ENCODE results near the gene MEGF6.
A peak's percentile ranks its signal among the peaks of the same experiment; 100 is the strongest.

The MEGF6 gene

DNA sequence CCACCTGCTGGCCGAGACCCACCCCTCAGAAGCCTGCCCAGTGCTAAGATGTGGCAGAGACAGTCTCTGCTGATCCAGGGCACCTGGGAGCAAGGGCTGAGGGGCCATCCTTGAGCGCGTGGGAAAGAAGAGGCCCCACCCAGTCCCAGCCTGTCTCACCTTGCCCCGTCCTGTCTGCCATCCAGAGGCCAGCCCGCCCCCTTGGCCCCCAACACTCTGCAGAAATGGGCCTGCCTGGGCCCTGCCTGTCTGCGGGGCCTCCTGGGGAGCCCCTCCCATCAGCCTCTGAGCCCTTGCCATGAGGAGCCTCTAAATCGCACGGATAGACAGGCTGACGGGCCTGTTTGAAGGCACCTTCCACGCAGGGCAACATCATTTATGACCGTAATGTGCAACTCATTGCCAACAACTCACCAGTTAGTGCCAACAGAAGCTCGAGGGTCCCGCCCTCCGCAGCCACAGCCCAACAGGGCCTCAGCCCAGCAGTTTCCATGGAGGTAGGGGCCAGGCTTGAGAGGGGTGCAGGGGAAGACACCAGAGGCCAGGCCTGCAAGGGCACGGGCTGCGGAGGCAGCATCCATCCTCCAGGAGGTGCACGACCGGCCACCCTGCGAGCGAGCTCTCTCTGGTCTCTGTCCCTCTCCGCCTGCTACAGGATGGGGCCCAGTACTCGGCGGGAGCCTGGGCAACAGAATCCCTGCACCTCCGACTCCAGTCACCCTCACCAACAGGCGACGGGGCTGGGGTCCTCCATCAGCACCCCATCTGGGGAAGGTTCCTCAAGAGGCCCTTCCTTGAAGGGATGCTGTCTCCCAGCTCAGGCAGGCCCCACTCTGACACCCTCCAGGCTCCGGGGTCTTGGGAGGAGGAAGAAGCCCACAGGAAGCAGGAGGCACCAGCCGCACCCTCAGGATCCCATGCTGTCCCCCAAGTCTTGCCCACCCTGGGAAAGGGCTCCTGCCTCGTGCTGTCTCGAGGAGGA is 78.0 kb downstream of the MEGF6 start:
- DNase-seq, result no peak

GRCh38 chr1:3531928-3532327 is 79.4 kb downstream of the MEGF6 start:
- no peak for DNase-seq

DNA sequence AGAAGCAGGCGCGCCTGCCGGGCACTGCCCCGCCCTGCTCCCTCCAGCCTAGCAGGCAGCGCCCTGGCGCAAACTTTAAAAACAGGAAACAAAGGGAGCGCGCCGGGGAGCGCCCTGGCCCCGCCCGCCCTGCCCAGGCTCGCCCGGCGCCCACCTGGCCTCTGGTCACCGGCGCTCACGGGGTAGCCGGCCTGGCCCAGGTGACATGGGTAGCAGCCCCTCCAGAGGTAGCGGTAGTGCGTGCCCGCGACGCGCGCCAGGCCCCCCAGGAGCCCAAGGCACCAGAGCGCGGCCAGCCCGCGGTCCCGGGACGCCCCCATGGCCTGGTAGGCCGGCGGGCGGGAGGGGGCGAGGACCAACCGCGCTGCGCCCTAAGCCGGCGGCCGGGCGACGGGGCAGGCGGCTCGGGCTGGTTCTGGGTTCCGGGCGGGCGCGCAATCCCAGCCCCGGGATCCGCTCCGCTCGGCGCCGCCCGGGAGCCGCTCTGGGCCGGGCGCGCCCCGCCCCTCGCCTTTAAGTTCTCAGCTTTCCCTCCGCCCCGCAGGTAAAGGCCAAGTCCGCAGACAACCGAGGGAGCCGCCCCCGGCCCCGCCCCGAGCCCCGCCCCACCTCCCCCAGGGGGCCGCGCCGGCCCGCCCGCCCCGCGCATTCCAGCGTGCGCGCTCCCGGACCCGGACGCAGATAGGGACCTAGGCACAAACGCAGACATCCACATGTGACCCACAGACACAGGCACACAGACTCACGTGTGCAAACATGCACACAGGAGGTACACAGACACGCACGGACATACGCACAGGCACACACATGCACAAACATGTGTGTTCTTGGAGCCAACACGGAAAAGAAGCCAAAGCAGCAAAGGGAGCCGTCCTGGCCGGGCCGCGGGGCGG is 80.1 kb downstream of the MEGF6 start:
- DNase-seq, result peak; percentile 6 to 14

DNA sequence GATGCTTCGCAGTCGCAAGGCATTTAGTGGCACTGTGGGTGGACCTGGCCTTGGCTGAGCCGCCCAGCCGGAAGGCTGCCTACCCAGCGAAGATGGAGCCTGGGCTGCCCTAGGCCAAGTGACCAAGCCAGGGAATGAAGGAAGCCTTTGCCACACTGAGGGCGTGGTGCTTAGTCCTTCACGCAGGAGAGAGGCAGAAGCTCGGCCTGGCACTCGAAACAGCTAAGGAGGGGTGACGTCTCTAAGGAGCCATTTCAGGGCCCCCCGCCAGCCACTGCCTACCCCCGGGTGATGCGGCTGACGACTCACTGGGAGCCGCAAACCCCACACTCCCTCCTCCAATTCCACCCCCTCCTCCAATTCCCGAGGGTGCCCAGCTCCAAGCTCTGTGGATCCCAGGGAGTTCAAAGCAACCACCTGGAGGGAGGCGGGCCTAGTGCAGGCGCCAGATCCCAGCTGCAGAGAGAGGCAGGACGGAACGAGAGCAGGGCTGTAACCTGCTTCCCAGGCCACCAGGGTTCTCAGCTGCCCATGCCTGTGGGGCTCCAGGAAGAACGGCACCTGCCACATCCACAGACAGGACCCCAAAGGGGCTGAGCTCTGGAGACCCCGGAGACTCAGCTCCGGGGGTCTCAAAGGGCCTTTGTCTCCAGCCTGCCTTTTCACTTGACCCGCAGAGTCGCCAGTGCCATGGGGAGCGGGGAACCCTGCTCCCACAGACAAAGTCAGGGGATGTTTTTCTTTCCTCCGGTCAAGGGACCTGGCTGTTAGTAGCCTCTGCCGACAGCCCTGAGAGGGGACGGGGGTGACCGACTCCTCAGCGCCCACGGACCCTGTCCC is 81.0 kb downstream of the MEGF6 start:
- no peak for DNase-seq

DNA sequence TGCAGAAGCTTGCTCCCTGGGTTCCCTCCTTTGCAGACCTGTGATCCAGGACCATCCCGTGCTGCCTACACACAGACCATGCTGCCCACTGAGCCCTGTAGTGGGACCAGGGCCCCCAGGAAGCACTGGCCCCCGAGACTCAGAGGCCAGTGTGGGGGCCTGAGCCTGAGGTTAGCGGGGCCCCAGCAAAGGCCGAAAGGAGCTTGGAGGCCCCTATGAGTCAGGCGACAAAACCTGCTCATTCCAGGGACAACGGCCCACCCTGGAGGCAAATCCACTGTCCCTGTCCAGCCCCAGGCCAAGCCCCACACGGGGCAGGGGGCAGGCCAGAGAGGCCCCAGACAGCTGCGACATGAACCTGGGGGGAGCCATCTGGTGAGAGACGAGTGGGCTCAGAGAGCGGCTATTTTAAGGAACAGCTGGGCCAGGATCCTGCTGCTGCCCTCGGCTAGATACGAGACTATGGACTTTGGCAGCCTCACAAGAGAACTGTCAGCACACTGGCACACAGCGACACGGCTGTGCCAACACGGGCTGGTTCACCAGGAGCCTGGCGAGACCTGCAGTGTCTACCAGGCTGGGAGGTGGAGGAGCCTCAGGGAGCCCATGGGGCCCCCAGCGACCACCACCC is 82.1 kb downstream of the MEGF6 start:
- no peak for DNase-seq

- DNase-seq, result no peak
These were observed 83.5 kb downstream of the MEGF6 start for GRCh38 chr1:3527774-3528173.

- DNase-seq, result no peak
These were observed 85.5 kb downstream of the MEGF6 start for GRCh38 chr1:3525551-3526482.

- DNase-seq, result no peak
These were observed 86.6 kb downstream of the MEGF6 start for GRCh38 chr1:3524556-3525203.

DNA sequence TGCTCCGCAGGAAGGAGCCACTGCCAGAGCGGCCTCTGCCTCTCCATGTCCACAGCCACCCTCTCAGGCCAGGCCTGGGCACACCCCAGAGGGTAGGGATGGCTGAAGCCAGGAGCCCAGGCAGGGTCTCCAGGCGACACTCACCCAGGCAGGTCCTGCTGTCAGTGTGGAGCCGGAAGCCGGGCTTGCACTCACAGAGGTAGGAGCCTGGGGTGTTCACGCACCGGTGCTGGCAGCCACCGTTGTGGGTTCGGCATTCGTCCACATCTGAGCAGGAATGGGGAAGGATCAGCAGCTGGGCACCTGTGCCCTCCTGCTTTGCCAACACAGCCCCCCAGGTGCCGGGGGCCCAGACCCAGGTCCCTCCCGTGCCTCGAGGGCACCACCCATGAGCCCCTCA is 87.3 kb downstream of the MEGF6 start:
- DNase-seq, result no peak

GRCh38 chr1:3522564-3523265 is 88.6 kb downstream of the MEGF6 start:
- DNase-seq, result no peak

DNA sequence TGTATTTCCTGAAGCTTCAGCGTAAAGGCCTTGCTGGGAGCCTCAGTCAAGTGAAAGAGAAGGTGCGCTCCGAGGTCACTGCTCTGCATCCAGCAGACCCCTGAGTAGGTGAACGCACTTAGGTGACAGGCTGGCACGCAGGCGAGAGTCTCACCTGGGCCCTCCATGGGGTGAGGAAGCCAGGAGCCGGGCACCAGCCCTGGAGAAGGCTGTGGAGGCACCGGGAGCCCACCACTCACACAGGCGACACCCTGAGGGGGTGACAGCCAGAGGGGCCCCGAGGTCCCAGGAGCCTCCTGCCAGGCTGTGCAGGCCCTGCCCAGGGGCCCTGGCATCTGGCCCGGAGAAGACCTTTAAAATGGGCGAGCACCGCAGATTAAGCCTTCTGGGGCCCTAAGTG is 89.2 kb downstream of the MEGF6 start:
- DNase-seq, result no peak

DNA sequence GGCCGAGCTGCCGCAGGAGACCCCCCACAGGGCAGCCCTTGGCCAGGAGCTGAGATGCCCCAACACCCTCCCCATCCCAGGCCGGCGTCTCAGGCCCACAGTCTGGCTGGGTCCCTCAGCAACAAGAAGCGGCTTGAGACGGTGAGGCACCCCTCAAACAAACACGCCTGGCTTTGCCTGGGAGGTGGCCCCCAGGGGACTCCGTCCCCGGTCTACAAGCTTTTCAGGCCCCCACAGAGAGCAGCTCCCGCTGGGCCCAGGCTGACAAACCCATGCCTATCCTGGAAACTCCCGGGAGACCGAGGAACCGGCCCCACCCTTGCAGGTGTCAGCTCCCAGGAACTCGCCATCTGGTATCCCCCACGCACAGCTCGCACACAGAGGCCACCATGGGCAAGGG is 89.9 kb downstream of the MEGF6 start:
- DNase-seq, result no peak

- no peak for DNase-seq
These were observed 90.6 kb downstream of the MEGF6 start for GRCh38 chr1:3520419-3521378.

- DNase-seq, result no peak
These were observed 91.9 kb downstream of the MEGF6 start for GRCh38 chr1:3519301-3519885.

DNA sequence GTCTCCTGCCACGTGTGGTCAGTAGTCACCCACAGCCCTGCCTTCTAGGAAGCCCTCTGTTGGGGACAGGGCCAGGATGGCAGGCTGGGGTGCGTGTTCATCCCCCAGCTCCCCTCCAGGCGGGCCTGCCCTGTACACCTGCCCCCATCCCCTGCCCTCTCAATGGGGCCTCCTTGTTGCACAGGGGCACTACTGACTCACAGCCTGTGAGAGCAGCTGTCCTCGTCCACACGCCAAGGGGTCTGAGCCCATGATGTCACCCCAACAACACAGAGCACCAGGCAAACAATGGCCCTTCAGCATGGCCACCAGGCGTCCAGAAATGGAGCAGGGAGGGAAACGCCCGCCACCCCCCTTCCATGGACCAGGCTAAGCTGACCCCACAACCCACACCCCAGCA is 92.6 kb downstream of the MEGF6 start:
- DNase-seq, result no peak

- no peak for DNase-seq
These were observed 93.1 kb downstream of the MEGF6 start for GRCh38 chr1:3518256-3518655.

DNA sequence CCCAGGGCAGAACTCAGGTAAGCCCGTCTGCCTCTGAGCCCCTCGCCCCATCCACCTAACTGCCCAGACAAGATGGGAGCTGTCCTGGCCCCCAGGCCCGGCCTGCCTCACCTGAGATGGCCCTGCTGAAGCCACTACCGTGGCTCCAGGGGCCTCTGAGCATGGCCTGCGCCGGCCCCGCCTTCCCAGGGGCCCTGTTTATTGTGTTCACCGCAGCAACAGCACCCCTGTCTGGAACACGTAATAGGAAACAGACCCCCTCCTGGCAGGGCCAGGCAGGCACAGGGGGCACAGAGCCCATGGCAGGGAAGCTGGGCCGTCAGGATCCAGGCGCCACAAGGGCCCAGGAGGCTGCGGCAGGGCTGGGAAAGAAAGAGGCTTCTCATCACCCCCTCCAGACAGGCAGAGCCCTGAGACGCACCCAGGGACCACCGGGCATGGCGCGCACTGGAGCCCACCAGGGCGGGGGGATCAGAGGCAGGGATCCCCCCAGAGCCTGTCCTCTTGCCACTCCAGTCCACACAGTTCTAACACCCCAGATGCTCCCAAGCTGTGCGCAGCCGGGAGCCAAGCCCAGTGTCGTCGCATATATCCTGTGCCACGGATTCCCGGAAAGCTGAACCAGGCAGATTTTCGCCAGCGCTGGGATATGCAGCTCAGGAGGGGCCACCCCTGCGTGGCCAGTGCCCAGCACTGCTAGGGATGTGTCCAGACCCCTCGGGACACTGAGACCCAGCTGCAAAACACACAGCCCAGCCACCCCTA is 94.2 kb downstream of the MEGF6 start:
- no peak for DNase-seq

DNA sequence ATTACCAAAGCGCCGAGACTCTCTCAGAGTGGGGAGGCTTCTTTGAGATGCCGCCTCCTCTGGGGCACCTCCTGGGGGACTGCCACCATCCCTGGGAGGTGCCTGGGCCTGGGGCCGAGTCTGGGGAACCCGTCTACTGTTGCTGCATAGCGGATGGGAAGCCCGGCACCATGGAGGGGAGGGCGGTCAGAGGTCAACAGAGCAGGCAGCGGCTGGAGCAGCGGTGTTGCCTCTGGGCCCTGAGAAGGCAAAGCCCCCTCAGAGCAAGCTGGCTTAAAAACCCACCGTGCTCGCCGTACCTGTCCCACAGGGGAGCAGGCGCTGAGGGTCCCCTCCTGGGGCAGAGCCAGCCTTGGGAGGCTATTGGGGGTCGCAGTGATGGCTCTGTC is 94.8 kb downstream of the MEGF6 start:
- no peak for DNase-seq
